Activated CD4-positive, alpha-beta memory T cell treated with anti-CD3 and anti-CD28 coated beads, Interleukin-2, amount 10 ng/mL, durations not matched to agents 7 days and 5 days (primary cell): ENCODE results near the gene ABHD17A. TPM values are rescaled to one million over a fixed set of nuclear protein-coding genes. Genes with fewer than 3 reads are reported as not detected.

Experiments used
- CTCF ChIA-PET: fragments of 350-600 bp; sonication (Branson Sonifier 250); formaldehyde crosslinking; loops from one replicate; lab custom pipeline; 2021; ENCODE audit warnings: antibody characterized with exemption, inconsistent platforms; lab: Charles Lee
- POLR2A ChIA-PET: fragments of 350-600 bp; sonication (Branson Sonifier 250); formaldehyde crosslinking; loops from one replicate; lab custom pipeline; 2021; ENCODE audit warnings: antibody characterized with exemption; lab: Charles Lee
- DNase-seq: peaks from one replicate; pipeline ENCODE4 v3.0.0-alpha.2; 2020
- H3K27ac Mint-ChIP-seq: one replicate; pipeline ENCODE4 v1.8.0; 2021; ENCODE audit warnings: mild to moderate bottlenecking, mixed read lengths
- H3K27me3 Mint-ChIP-seq: one replicate; pipeline ENCODE4 v1.8.0; 2021; ENCODE audit warnings: mixed read lengths
- H3K36me3 Mint-ChIP-seq: one replicate; pipeline ENCODE4 v1.8.0; 2021; ENCODE audit warnings: low read depth, mixed read lengths
- H3K4me1 Mint-ChIP-seq: one replicate; pipeline ENCODE4 v1.8.0; 2021; ENCODE audit warnings: mixed read lengths
- H3K4me3 Mint-ChIP-seq: one replicate; pipeline ENCODE4 v1.8.0; 2021; ENCODE audit warnings: mild to moderate bottlenecking, mixed read lengths
- H3K9me3 Mint-ChIP-seq: one replicate; pipeline ENCODE4 v1.8.0; 2021; ENCODE audit warnings: mixed read lengths
- total RNA-seq, 2 experiments: library from RNA; stranded (reverse); gene quantifications; one replicate each; pipeline ENCODE4 v1.2.3, GENCODE V29; 2021

ABHD17A gene
- total RNA-seq, 2 experiments from 2014 or later = 255 to 259 TPM

DNA sequence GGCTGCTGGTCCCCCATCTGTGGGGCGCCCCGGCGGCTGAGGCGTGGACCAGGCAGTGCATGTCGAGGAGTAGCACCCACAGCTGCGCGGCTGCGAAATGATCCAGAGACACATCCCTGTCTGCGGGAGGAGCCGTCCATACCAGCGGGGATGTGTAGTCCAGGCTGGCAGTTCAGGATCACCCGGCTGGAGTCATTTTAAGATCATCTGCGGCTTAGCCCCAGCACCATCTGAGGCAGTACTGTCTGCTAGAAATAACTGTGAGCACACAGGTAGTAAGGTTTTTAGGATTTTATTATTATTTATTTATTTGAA is 23.0 kb upstream of the ABHD17A start:
- Mint-ChIP-seq H3K27me3 (no peaks in the 10 kb centered on the region), H3K9me3 (no peaks in the 10 kb centered on the region), H3K4me3 (no peak overlapping the region), H3K4me1 (peaks cover 47% of the 10 kb centered on the region), H3K27ac (no peak overlapping the region), H3K36me3 (peaks cover 13% of the 10 kb centered on the region)
- ChIA-PET POLR2A (interaction anchor here (1.3 kb wide), 1 partner anchor 13 kb away, joined by 3 read pairs; no protein-coding TSS in a partner anchor), CTCF (no interaction called here)
- DNase-seq = no peak

DNA sequence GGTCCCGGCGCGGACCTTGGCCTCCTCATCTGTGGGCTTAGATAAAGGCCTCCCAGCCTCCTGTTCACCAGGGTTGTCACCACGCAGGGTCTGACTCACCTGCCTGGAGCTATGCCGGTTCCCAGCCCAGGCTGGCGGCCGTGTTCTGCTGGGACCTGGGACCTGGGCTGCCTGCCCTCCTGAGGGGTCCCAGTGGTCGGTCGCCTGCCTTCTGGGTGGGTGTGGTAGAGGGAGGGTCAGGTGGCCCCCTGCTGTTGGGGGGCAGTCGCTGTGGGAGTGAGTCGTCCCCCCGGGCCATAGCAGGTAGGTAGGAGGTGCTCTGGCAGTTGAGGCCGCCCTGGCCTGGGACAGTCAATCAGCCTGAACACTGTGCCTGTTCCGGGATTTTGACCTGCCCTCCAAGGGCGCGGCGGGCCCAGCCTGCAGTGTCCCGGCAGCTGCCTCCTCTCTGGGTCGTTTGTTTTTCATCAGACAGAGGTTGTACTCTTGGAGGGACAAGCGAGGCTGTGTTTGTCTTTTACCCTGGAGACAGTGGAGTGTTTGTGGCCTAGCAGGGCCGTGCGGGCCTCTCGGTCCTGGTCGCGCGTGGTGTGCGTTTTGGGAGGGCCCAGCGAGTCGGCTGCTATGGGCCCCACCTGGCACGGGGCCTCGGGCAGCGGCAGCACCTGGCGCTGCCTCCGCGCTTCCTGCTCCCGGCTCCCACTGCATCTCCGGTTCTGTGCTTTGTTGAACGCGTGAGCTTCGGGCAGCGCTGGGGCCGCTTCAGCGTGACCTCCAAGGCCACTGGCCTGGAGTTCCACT is 22.5 kb upstream of the ABHD17A start:
- Mint-ChIP-seq H3K27ac (no peak overlapping the region), H3K9me3 (no peaks in the 10 kb centered on the region), H3K27me3 (no peaks in the 10 kb centered on the region), H3K4me3 (no peak overlapping the region), H3K4me1 (peaks cover 50% of the 10 kb centered on the region), H3K36me3 (peaks cover 10% of the 10 kb centered on the region)
- POLR2A ChIA-PET = interaction anchor here (1.0 to 1.3 kb wide), 2 partner anchors 10 to 13 kb away, joined by 3 read pairs; no protein-coding TSS in a partner anchor
- CTCF ChIA-PET = no interaction called here
- no peak for DNase-seq

DNA sequence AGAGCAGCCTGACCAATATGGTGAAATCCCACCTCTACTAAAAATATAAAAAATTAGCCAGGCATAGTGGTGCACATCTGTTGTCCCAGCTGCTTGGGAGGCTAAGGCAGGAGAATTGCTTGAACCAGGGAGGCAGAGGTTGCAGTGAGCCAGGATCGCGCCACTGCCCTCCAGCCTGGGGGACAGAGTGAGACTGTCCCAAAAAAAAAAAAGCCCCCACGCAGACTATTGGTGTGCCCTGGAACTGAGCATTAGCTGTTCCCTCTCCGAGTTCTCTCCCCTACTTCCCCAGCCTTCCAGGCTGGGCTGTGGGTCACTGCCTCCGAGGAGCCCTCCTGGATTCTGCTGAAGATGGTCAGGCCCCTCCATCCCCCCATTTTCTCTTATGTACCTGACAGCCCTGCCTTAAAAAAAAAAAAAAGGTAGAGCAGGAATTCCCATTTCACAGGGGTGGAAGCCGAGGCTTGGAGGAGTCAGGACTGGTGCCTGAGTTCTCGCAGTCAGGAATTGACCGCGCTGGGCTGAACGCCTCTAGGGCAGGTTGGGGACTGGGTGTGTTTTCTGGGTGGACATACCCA is 21.8 kb upstream of the ABHD17A start:
- H3K4me1 Mint-ChIP-seq = peaks cover 51% of the 10 kb centered on the region
- POLR2A ChIA-PET = interaction anchor here (1.0 kb wide), 1 partner anchor 10 kb away, joined by 3 read pairs; no protein-coding TSS in a partner anchor
- CTCF ChIA-PET = no interaction called here
- DNase-seq = no peak
- no peaks in the 10 kb centered on the region for H3K9me3 Mint-ChIP-seq
- H3K27ac Mint-ChIP-seq = no peak overlapping the region
- peaks cover 10% of the 10 kb centered on the region for H3K36me3 Mint-ChIP-seq
- peak overlapping the region; percentile 35 for H3K4me3 Mint-ChIP-seq
- no peaks in the 10 kb centered on the region for H3K27me3 Mint-ChIP-seq

DNA sequence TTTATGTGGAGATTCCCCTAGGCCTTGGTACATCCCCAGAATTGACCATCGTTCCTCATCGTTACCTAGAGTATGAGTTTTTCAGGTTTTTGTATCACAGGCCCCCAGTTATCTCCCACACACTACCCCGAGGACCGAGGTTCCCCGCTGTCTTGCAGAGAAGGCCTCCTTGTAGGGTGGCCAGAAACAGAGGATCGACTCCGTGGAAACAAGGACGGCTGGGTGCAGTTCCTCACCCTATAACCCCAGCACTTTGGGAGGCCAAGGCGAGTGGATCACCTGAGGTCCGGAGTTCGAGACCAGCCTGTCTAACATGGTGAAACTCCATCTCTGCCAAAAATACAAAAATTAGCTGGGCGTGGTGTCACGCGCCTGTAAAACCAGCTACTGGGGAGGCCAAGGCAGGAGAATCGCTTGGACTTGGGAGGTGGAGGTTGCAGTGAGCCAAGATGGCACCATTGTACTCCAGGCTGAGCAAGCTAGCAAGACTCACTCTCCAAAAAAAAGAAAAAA is 20.6 kb upstream of the ABHD17A start:
- ChIA-PET CTCF (interaction anchor here (1.1 to 1.5 kb wide), 3 partner anchors 9 to 41 kb away, joined by 3 to 6 read pairs (median 3); no protein-coding TSS in a partner anchor), POLR2A (interaction anchor here (0.7 to 1.9 kb wide), 8 partner anchors 9 to 49 kb away, joined by 3 to 9 read pairs (median 6); no protein-coding TSS in a partner anchor)
- Mint-ChIP-seq H3K4me3 (peak overlapping the region; percentile 94), H3K27ac (peak overlapping the region; percentile 84), H3K9me3 (no peaks in the 10 kb centered on the region), H3K36me3 (peaks cover 10% of the 10 kb centered on the region), H3K4me1 (peaks cover 50% of the 10 kb centered on the region), H3K27me3 (no peaks in the 10 kb centered on the region)
- no peak for DNase-seq

DNA sequence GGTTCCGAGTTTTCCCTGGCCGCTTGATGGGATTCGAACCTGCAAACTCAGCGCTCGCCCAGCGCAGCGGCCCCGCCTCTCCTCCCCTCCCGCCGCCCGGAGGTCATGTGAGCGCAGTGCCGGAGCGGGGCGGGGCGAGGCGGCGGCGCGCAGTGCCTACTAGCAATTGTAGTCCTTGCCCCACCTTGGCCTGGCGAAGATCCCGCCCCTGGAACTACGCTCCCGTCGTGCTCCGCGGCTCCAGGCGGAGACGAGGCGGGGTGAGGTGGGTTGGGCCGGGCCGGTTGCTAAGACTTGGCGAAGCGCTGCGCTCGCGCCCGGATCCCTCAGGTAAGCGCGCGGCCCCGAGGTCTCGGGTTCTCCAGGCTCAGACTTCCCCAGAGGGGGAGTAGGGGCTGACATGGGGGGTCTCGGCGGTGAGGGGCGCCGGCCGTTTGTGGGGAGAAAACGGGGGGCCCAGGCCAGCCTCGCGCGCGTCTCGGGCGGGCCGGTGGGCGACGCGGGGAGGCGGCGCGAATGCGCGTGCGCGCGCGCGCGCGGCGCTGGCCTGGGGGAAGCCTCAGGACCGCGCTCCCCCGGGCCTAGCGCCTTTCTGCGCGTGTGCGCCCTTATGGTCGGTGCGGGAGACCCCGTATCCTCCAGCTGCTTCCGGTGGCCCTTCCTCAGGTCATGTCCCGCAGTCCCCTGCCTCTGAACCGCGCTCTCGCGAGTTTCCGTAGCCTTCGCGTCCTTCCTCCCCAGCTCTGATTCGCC is 20.0 kb upstream of the ABHD17A start, which contains the start of the genes ADAT3 and SCAMP4:
Gene ADAT3 (plus strand): TSS at position 290 of the 753 bp plus-strand sequence. CDS start 6,649 bp downstream, outside the sequence.
Gene SCAMP4 (plus strand): TSS at position 290 of the 753 bp plus-strand sequence. CDS start 9,621 bp downstream, outside the sequence.
- ChIA-PET CTCF (interaction anchor here (1.1 to 1.5 kb wide), 3 partner anchors 8 to 41 kb away, joined by 3 to 6 read pairs (median 3); no protein-coding TSS in a partner anchor), POLR2A (interaction anchor here (0.7 to 1.9 kb wide), 8 partner anchors 8 to 48 kb away, joined by 3 to 9 read pairs (median 6); no protein-coding TSS in a partner anchor)

DNA sequence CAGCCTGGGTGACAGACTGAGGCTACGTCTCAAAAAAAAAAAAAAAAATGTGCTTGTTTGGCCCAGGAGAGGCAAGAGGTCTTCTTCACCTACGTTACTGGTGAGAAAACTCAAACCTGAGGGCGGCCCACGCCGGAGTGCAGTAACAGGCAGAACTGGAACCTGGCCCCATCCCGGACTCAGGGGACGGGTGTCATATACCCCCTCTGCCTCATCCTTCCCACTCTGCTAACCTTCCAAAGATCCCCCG is 19.5 kb upstream of the ABHD17A start:
- CTCF ChIA-PET = interaction anchor here (1.0 to 2.7 kb wide), 3 partner anchors 19 to 126 kb away, joined by 3 to 7 read pairs (median 5); no protein-coding TSS in a partner anchor
- H3K36me3 Mint-ChIP-seq = peaks cover 5% of the 10 kb centered on the region
- POLR2A ChIA-PET = interaction anchor here (0.7 to 1.9 kb wide), 5 partner anchors 10 to 1252 kb away, joined by 3 to 7 read pairs (median 3); no protein-coding TSS in a partner anchor
- H3K27me3 Mint-ChIP-seq = no peaks in the 10 kb centered on the region
- no peaks in the 10 kb centered on the region for H3K9me3 Mint-ChIP-seq
- H3K27ac Mint-ChIP-seq = peak overlapping the region; percentile 76
- DNase-seq = no peak
- peak overlapping the region; percentile 94 for H3K4me3 Mint-ChIP-seq
- peaks cover 43% of the 10 kb centered on the region for H3K4me1 Mint-ChIP-seq

More for the DNA sequence above, 20.0 kb upstream of the ABHD17A start, which contains the start of the genes ADAT3 and SCAMP4:
- Mint-ChIP-seq H3K4me3 (peak within 1 kb of the TSS; percentile 94), H3K27me3 (no peaks in the 10 kb centered on the region), H3K27ac (peak within 1 kb of the TSS; percentile 84), H3K9me3 (no peaks in the 10 kb centered on the region), H3K36me3 (peaks cover 8% of the 10 kb centered on the region), H3K4me1 (peaks cover 47% of the 10 kb centered on the region)
- DNase-seq = peak; percentile 99

DNA sequence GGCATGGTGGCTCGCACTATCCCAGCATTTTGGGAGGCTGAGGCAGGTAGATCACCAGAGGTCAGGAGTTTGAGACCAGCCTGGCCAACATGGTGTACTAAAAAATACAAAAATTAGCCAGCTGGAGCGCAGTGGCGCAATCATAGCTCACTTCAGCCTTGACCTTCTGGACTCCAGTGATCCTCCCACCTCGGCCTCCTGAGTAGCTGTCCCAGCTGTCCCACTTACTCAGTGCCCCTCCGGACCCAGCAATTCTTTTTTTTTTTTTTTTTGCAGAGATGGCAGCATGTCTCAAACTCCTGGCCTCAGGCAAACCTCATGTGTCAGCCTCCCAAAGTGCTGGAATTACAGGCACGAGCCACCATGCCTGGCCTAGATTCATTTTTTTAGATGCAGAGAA is 17.6 kb upstream of the ABHD17A start:
- Mint-ChIP-seq H3K9me3 (no peaks in the 10 kb centered on the region), H3K27ac (peak overlapping the region; percentile 67), H3K4me1 (peaks cover 41% of the 10 kb centered on the region), H3K27me3 (no peaks in the 10 kb centered on the region), H3K36me3 (peaks cover 5% of the 10 kb centered on the region), H3K4me3 (peak overlapping the region; percentile 21)
- no peak for DNase-seq
- ChIA-PET CTCF (interaction anchor here (0.6 to 2.7 kb wide), 5 partner anchors 8 to 42 kb away, joined by 3 to 7 read pairs (median 4); no protein-coding TSS in a partner anchor), POLR2A (interaction anchor here (1.0 to 2.1 kb wide), 5 partner anchors 8 to 139 kb away, joined by 3 to 8 read pairs (median 5); partner anchors contain the start of gene ABHD17A)

DNA sequence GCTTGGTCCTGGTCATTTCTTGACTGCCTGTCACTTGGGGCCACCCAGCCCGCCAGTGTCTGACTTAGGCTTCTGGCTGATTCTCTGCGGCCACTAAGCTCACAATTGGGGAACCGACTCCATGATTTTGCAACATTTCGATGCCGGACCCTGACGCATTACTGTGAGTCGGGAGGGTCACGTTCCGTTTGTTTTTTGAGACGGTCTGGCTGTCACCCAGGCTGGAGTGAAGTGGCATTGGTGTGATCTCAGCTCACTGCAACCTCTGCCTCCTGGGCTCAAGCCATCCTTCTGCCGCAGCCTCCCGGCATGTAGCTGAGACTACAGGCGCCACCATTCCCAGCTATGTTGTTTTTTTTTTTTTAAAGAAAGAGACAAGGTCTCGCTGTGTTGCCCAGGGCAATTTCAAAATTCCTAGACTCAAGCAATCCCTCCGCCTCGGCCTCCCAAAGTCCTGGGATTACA is 16.7 kb upstream of the ABHD17A start:
- no peak for DNase-seq
- Mint-ChIP-seq H3K27me3 (no peaks in the 10 kb centered on the region), H3K36me3 (peaks cover 5% of the 10 kb centered on the region), H3K9me3 (no peaks in the 10 kb centered on the region), H3K4me3 (no peak overlapping the region), H3K4me1 (peaks cover 45% of the 10 kb centered on the region), H3K27ac (no peak overlapping the region)
- CTCF ChIA-PET = interaction anchor here (0.6 to 2.7 kb wide), 4 partner anchors 29 to 311 kb away, joined by 3 to 7 read pairs (median 4); no protein-coding TSS in a partner anchor
- POLR2A ChIA-PET = interaction anchor here (0.9 to 2.1 kb wide), 3 partner anchors 17 to 140 kb away, joined by 4 to 5 read pairs (median 4); partner anchors contain the start of gene ABHD17A

DNA sequence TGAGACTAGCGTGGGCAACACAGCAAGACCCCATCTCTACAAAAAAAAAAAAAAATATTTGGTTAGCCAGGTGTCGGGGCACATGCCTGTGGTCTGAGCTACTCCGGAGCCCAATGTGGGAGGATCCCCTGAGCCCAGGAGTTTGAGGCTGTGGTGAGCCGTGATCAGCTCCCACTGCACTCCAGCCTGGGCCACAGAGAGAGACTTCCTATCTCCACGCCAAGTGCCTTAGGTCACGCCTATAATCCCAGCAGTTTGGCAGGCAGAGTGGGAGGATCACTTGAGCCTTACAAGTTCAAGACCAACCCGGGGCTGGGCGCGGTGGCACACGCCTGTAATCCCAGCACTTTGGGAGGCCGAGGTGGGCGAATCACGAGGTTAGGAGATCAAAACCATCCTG is 11.2 kb upstream of the ABHD17A start:
- Mint-ChIP-seq H3K9me3 (no peaks in the 10 kb centered on the region), H3K27me3 (no peaks in the 10 kb centered on the region), H3K4me1 (peaks cover 50% of the 10 kb centered on the region), H3K36me3 (no peaks in the 10 kb centered on the region), H3K27ac (peak overlapping the region; percentile 100), H3K4me3 (peak overlapping the region; percentile 86)
- ChIA-PET POLR2A (interaction anchor here (0.7 to 6.3 kb wide), 16 partner anchors 9 to 627 kb away, joined by 3 to 111 read pairs (median 9); partner anchors contain the start of genes ABHD17A, ADAT3, CIRBP and KLF16), CTCF (interaction anchor here (1.0 to 4.6 kb wide), 9 partner anchors 10 to 155 kb away, joined by 3 to 22 read pairs (median 7); no protein-coding TSS in a partner anchor)
- no peak for DNase-seq

DNA sequence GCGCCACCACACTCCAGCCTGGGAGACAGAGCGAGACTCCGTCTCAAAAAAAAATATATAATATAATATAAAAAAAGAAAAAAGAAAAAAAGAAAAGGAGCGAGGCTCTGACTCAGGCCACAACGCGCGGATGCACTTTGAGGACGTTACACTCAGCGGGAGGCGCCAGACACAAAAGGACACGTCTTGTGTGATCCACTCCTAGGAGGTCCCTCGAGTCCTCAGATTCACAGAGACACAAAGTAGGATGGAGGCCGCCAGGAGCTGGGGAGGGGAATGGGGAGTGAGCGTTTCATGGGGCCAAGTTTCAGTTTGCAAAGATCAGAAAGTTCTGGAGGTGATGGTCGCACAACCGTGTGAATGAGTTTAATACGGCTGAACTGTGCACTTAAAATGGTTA is 8.5 kb upstream of the ABHD17A start:
- no peaks in the 10 kb centered on the region for H3K36me3 Mint-ChIP-seq
- H3K4me1 Mint-ChIP-seq = peaks cover 51% of the 10 kb centered on the region
- no peaks in the 10 kb centered on the region for H3K9me3 Mint-ChIP-seq
- H3K27ac Mint-ChIP-seq = no peak overlapping the region
- CTCF ChIA-PET = interaction anchor here (1.0 to 4.6 kb wide), 2 partner anchors 8 to 29 kb away, joined by 3 to 22 read pairs; no protein-coding TSS in a partner anchor
- no peak overlapping the region for H3K4me3 Mint-ChIP-seq
- POLR2A ChIA-PET = interaction anchor here (6.3 kb wide), 1 partner anchor 19 kb away, joined by 74 read pairs; no protein-coding TSS in a partner anchor
- H3K27me3 Mint-ChIP-seq = no peaks in the 10 kb centered on the region
- no peak for DNase-seq

DNA sequence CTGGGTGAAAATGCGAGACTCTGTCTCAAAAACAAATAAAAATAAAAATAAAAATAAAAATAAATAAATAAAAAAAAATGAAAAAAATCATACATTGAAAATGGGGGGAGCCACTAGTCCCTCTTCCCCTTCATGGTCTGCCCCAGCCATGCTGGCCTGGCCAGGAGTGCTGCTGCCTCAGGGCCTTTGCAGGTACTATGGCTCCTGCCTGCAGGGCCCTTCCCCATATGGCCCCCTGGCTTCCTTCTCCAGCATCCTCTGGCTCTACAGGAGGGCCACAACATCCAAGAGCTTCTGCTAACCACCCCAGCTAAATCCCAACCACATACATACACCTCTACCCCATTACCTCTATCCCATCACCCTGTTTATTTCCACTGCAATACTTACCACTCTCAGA is 4.6 kb upstream of the ABHD17A start:
- ChIA-PET CTCF (no interaction called here), POLR2A (no interaction called here)
- DNase-seq = no peak
- H3K36me3 Mint-ChIP-seq = no peaks in the 10 kb centered on the region
- no peak overlapping the region for H3K4me3 Mint-ChIP-seq
- H3K27ac Mint-ChIP-seq = peak overlapping the region; percentile 27
- H3K9me3 Mint-ChIP-seq = no peaks in the 10 kb centered on the region
- no peaks in the 10 kb centered on the region for H3K27me3 Mint-ChIP-seq
- H3K4me1 Mint-ChIP-seq = peaks cover 31% of the 10 kb centered on the region
